Measurements from ENCODE around the gene LCE3D.
"Not testable (repeated sequence)": the region's sequence is repeated elsewhere in the genome, so short reads cannot be mapped to it uniquely, and the experiment has no call there.

Gene LCE3D, protein sequence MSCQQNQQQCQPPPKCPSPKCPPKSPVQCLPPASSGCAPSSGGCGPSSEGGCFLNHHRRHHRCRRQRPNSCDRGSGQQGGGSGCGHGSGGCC

GRCh38 chr1:152580433-152580832, at the start of gene LCE3D:
Gene LCE3D, minus strand, starts transcription at chr1:152580516. Its CDS starts 580 bp downstream, at chr1:152579936.
- DNase-seq = no peak

- no peak for DNase-seq
Observed at GRCh38 chr1:152626744-152627143, 46.4 kb upstream of the LCE3D start.

DNA sequence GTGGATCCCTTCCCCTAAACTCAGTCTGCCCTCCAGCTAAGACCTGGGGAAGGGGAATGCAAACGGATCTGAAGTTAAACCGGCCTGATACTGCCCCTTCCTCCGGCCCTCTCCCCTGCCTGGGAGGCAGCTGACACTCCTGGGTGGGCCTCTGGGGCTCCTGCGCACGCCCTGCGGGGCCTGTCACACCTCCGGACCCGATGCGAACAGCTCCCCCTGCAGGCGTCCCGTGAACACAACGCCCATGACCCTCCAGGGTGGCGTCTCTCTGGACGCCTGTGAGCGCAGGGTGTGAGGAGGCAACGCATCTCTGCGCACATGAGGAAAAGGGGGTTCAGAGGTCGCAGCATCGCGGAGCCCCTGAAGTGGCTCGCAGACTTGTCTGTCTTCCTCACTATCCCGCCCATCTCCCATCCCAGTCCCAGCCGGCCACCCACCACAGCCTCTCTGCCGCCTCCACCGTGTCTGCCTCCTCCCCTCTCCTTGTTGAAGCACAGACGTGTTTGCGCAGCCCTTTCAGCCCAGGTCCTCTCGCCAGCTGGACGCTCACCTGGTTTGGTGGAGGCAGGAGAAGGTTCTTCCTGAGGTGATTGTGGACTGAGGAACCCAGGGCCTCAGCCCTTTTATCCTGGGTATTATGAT, 43.0 kb upstream of the LCE3D start:
- no peak for DNase-seq

DNA sequence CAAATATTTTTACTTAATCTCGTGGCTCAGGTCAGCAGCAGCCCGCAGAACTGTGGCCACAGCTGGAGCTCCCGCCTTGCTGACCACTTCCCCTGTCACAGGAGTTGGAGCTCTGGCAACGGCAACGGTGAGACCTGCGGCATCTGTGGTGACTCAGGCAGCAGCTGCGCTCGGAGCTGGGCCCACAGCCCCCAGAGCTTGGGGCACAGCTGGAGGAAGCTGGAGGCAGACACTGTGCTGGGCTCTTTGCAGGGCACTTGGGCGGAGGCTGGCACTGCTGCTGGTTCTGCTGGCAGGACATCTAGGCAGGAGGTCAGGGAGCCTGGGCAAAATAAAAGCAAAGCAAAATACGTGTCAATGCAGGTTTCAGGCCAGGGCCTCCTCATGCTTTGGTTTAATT, 42.5 kb upstream of the LCE3D start, which contains the start of gene LCE3A:
LCE3A (minus strand) TSS at position 301 of the 400 bp plus-strand sequence; CDS start at position 301, 0 bp downstream.
- DNase-seq = no peak

DNA sequence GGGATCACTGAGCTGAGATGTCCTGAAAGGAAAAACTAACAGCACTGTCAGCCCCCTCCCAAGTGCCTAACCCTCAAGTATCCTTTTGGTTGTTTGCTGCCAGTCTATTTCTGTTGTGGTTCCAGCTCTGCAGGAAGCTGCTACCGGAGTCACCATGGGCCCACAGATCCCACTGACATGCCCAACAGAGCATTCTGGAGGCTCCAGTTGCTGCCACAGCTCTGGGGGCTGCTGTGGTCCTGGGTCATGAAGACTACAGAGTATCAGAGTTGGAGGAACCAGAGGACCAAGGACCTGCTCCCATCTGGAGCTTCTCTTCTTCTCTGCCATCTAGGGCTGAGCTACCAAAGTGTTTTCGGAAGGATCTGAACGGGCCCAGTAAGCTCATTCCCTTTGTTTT, 41.7 kb upstream of the LCE3D start:
- DNase-seq = no peak

GRCh38 chr1:152613511-152613910, 33.2 kb upstream of the LCE3D start, which contains the start of gene LCE3B:
Gene LCE3B, plus strand, starts transcription at chr1:152613811. Its CDS starts 0 bp downstream, at chr1:152613811.
- no peak for DNase-seq

DNA sequence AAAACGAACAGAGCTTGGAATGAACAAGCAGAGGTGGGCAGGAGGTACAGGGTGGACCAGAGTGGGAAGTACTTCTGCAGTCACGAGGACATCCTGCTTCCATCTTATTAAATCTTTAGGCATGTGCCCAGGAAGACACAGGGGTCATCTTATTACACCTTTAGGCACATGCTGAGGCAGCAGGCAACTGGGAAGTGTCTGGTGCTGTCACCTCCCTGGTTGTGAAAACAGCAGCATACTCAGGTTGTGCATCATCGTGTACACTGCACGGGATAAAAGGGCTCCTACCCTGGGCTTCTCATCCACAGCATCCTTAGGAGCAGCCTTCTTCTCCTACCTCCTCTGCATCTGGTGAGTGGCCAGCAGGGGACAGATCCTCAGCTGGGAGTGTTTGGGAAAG, 19.6 kb upstream of the LCE3D start, which contains the start of gene LCE3C:
LCE3C (plus strand) TSS at position 301 of the 400 bp plus-strand sequence. CDS start 498 bp downstream, outside the sequence.
- no peak for DNase-seq

DNA sequence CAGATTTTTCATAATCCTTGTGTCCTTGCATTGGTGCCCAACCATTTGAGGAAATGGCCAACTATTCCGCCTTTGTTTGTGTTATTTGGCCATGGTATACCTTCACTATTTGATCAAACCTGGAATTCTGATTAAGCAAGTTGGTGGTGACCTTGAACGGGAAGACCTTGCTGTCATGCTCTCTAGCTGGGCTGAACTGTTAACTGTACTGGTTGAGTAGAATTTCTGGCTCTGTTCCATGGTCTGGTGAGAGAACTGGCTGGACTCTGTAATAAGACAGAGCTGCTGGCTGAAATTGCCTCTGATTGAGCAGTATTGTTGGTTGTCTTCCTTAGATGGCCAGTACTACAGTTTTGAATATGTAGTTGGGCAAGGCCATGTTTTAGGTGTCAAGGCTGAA, 16.7 kb upstream of the LCE3D start:
- DNase-seq = no peak

DNA sequence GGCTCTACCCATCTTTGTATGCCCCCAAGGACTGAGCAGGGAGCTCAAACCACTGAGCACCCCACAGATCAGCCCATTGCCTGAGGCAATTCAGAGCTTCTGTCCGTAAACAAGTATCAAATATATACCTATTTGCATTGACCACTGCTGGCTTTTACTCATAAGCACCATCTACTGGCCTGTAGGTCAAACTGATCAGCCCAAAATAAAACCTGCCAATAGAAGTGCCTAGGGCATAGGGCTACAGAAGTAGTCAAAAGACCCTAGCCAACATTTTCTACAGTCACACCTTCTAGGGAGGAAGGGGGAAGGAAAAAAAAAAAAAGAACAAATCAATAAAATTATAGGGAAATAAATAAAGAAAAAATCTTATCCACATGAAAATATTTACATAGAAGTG, 5.3 kb upstream of the LCE3D start:
- no peak for DNase-seq

DNA sequence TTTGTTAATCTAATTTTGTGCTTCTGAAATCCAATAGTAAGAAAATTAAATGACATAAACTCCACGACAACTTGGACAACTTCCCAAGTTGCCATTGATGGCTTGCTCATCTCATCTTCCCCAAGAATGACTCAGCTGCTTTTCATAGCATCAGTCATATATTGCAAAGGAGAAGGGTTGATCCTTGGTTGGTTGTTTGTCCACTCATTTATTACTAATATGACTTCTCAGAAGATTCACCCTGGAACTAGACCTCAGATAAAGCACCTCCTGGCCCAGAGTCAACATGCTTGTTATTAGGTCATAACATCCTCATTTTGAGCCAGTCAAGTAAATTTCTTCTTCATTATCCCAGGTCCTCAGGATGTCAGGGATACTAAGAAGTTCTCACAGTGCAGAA, 2.3 kb upstream of the LCE3D start:
- DNase-seq = no peak

DNA sequence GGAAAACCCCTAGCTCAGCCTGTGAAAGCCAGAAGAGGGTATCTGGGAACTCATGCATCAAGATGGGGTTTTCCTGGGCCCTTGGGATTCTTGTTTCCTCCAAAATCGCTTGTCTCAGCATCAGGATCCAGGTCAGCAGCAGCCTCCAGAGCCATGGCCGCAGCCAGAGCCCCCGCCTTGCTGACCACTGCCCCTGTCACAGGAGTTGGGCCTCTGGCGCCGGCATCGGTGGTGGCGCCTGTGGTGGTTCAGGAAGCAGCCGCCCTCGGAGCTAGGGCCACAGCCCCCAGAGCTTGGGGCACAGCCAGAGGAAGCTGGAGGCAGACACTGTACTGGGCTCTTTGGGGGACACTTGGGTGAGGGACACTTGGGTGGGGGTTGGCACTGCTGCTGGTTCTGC, 790 bp downstream of the LCE3D start:
- not testable (repeated sequence) for DNase-seq

DNA sequence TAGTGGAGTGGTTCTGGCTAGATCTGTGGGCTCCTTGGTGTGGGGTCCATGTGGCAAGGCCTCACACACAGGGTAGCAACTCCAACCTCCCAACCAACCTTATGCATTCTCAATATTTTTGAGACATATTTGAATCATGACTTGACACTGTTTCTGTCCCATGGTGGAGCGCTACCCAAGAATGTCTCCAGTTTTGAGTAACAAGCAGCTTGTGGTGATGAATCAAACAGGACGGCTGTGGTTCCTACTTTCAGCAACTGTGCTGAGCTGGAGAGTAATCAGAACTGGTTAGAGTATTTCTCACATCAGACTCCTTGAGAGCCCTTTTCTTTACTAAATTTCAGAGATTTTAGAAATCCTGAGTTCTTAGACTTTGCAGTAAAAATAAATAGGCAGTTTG, 3.1 kb downstream of the LCE3D start:
- no peak for DNase-seq

GRCh38 chr1:152566681-152567080, 13.6 kb downstream of the LCE3D start, which contains the start of gene LCE3E:
Gene LCE3E, minus strand, starts transcription at chr1:152566780. Its CDS starts 572 bp downstream, at chr1:152566208.
- DNase-seq = no peak

GRCh38 chr1:152565535-152566215, 14.6 kb downstream of the LCE3D start:
- DNase-seq = no peak

GRCh38 chr1:152565115-152565514, 15.2 kb downstream of the LCE3D start:
- no peak for DNase-seq

- DNase-seq = not testable (repeated sequence)
Observed at GRCh38 chr1:152548358-152548757, 32.0 kb downstream of the LCE3D start.

GRCh38 chr1:152546704-152547103, 33.6 kb downstream of the LCE3D start:
- no peak for DNase-seq

- DNase-seq = no peak
Observed at GRCh38 chr1:152543820-152544219, 36.5 kb downstream of the LCE3D start.

- no peak for DNase-seq
Observed at GRCh38 chr1:152539901-152540300, 40.4 kb downstream of the LCE3D start.

DNA sequence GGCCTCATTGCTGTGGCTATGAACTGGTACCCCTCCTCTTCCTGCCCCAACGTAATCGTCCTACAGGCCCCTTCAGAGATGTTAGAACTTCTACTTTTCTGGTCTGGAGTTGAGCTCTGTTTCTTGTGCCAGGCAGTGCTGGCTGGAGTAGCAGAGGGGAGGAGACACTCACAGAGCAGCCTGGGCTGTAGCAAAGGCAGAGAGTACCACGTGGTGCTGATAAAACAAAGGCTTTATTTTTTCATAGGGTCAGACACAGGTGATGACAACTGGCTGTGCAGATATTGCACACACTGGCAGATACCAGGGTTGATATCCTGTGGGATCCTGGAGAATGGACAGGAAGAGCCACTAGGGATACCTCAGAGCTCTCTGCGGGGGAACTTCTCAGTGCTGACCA, 42.8 kb downstream of the LCE3D start:
- no peak for DNase-seq

DNA sequence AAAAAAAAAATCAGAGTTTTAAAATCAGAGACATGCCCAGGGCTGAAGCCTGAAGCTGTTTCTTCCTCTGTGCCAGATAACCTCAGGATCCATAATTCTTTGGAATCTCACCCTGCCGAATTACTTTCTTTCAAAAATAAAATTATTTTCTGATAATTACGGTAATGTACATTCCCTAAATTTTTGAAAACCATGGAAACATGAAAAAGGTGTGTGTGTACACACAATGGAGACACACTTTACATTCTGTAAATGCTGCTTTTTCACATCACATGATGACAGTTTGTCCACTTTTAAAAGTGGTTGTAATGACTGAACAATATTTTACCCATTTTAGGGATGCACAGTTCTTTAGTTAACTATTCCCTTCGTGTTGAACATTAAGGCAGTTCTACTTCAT, 44.5 kb downstream of the LCE3D start:
- no peak for DNase-seq

DNA sequence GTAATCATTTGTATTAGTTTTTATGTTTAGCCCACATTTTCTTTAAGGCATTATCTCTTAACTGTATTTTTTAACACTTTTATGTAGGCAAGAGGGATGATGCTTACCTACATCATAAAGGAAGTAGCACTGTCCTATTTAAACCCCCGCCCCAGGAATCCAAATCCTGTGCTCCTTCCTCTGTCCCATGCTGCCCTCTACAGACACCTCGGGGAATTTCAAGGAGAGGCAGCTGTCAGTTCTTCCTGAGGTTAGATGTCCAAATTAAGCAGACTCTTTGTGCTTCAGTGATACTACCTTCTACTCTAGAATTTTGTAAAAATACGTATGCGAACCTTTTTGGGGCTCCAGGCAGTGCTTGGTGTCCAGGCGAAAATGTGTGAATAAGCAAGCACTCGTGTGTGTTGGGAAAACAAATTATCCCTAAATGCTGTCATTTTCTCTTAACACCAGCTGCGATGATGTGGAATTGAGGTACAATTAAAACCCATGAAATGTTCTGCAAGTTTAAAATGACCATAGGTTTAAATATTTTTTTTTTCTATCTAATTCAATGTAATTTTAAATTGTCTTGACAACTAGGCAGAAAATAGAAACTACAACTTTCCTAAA, 46.9 kb downstream of the LCE3D start:
- DNase-seq = no peak

Measured in cerebellar nuclear complex (tissue), 1 donor.